Activated gamma-delta T cell treated with anti-CD3 and anti-CD28 coated beads, Interleukin-2, amount 50 U/mL, for 16 hours (primary cell): ENCODE results near the gene COL20A1.

Experiments used
- DNase-seq: peaks from one replicate; pipeline ENCODE4 v3.0.0-alpha.2; 2020; ENCODE audit warnings: low read depth

COL20A1 gene

DNA sequence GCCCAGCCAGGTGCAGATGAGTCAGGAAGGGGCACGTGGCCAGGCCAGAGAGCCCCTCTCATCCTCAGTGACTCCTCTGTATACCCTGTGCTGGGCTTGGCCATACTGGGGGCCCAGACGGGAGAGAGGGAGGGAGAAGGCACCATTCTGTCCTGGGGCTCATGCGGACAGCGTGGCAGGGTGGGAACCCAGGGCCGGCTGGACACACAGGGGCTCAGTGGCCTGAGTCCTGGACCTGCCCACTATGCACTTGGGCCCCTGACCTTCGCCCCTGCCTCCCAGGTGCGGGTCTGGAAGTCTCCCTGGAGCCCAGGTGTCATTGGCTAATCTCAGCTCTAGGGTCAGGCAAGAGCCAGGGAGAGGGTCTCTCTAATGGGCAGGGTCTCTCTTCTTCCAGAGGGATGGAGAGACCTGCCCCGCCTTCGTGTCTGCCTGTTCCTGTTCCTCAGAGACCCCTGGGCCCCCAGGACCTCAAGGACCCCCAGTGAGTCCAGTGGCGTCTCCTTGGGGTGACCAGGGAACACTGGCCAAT is 27.7 kb downstream of the COL20A1 start:
- DNase-seq: no peak

DNA sequence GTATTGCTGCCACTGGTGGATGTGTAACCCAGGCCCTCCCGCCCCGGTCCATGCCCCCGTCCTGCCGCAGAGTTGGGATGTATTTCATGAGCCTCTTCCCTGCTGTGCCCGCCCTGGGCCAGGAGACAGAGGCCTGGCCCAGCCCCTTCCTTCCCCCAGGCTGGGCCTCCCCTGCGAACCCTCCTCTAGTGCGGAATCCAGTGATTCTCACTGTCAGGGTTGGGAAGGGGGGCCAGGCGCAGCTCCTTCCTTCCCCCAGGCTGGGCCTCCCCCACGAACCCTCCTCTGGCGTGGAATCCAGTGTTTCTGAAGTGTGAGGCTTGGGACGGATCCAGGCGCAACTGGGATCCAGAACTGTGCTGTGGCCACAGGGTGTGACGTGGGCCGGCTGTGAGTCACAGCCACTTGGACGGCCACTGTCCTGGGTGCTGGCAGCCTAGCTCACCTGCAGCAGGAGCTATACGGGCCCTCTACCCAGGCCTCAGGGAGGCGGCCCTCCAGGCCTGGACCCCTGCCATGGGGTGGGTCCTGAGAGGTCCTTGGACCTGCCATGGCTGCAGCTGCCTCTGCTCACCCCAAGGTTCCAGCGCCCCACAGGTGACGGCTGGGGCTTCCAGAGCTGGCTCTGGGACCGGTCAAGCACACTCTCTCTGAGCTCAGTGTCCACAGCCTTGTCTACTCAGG is 28.3 kb downstream of the COL20A1 start:
- no peak for DNase-seq

DNA sequence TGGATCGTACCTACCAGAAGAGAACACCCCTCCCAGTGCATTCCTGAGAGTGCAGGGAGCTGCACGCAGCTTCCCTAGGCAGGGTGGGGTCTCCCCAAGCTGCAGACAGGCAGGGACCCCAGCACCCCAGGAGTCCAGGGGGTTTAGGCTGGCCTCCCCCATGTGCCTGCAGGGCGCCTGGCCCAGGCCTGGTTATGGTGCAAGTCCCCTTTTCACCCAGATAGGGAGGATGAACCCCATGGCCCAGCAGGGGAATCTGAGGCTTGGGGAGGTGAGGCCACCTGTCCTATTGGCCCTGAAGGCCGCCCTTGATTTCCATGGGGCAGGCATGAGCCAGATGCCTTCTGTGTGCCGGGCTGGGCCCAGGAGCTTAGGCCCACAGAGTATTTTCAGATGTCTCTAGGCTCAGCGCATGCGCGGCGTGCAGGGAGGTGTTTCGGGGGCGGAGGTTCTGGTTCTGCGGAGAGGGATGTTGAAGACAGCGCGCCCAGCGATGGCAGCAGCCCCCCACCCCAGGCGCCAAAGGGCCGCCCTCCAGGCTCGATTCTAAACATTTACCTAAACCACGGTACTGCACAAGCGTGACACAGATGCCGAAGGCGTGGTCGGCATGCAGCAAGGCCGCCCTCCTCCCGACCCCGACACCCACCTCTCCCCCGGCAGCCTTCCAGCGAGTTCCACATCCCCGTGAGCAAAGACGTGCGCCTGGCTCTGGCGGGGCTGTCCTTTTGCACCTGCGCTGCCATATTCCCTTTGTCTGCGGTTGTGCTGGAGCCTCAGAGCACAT is 29.4 kb downstream of the COL20A1 start:
- DNase-seq: no peak

DNA sequence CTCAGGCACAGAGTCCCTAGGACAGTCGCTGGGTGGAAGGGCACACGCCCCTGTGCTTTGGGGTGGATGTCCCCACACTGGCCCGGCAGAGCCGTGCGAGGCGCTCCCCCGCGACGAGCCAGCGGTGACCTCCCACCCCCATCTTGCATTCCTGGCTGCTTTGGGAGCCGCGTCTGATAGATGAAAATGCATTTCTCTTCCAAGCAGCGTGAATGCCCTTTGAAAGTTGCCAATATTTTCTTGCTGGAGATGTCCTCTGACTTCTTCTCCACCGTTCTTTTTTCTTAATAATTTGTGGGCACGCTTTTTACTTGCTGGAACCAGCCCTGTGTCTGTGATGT is 29.9 kb downstream of the COL20A1 start:
- DNase-seq: no peak

DNA sequence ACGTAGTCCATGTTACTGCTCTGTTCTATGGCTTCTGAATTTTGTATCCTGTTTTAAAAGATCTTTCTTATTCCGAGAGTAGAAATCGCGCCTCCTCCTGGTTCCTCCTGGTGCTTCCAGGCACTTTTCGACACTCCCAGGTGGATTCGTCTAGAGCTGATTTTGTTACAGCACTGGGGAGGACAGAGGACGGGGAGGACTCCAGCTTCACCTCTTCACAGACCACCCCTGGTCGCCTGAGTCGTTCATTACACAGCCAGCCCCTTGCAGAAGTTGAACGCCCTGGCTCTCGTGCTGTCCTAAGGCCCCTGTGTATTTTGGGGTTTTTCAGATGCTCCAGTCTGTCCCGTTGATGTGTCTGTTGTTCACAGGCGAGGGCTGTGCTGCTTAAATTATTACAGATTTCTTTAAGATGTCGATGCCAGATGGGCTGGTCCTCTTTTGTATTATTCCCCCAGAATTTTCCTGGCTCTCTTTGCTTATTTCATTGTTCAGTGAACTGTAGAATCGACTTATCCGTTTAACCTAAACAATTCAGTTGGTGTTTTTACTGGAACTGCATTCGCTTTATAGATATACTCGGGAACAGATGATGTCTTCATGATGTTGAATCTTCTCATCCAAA is 30.5 kb downstream of the COL20A1 start:
- DNase-seq: no peak

DNA sequence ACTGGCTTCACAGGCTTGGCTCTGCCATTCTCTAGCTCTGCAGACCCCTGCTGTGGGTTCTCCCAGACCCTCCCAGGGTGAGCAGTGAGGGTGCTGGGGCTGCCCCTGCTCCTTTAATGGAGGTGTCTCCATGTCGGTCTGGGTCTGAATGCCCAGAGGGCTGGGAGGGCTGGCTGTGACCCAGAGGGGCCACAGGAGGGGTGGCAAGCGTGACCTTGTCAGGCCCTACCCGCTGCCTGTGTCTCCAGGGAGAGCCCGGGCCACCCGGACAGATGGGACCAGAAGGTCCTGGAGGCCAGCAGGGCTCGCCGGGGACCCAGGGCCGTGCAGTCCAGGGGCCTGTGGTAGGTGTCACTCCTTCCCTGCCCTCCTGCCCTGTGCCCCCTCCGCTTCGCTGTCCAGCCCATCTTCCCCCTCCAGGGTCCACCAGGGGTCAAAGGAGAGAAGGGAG is 32.1 kb downstream of the COL20A1 start:
- no peak for DNase-seq

DNA sequence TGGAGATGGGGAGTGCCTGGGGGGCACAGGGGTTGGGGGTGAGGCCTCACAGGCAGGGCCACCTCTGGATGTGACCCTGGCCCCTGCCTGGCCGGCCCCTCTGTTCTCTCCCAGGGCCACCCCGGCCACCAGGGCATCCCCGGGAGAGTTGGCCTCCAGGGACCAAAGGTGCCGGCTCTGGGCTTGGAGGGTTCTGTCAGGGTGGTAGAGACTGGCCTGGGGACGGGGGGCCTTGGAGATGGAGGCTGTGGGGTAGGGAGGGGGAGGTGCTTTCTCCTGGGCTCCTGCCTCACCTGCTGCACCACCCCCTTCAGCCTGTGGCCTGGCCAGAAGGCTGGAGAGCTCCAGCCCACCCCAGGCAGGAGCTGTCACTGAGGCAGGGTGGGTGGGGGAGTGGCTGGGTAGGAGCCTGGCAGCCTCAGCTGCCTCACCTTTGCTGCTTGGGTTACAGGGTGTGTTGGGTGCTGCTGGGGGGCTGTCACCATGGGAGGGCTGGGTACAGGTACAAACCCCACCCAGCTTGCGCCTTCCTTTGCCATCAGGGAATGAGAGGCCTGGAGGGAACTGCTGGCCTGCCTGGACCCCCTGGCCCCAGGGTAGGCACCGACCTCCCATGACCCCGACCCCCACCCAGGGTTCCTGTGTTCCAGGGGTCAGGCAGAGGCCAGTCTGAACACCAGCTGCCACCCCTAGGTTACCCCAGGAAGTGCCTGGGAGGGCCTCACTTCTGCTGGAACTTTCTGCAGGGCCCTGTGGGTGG is 32.7 kb downstream of the COL20A1 start:
- DNase-seq: no peak

DNA sequence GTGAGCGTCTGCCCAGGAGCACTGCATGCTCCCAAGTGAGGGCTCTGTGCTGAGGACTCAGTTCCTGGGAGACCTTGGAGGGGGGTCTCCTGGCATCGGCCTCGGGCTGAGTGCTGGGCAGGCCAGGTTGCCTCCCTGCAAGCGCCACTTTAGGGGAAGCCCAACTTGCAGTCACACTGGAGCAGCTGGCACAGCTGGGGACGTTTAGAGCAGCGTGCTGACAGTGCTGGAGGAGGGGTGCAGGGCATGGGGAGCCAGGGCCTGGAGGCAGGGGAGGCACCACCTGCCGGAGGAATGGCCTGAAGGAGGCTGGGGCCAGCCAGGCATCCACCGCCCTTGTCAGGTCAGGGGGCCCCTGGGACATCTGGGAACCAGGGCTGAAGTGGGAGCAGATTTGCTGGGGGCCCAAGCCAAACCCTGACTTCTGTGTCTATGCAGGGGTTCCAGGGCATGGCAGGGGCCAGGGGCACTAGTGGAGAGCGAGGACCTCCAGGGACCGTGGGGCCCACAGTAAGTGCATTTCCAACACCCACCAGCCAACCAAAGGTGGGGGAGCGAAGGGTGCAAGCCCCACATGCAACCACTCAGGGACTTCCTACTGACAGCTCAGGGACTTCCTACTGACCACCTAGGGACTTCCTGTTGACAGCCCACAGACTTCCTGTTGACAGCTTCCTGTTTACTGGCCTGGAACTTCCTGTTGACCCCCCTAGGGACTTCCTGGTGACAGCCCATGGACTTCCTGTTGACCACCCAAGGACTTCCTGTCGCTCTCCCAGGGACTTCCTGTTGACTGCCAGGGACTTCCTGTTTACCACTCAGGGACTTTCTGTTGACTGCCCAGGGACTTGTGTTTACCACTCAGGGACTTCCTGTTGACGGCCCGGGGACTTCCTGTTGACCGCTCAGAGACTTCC is 33.6 kb downstream of the COL20A1 start:
- no peak for DNase-seq

DNA sequence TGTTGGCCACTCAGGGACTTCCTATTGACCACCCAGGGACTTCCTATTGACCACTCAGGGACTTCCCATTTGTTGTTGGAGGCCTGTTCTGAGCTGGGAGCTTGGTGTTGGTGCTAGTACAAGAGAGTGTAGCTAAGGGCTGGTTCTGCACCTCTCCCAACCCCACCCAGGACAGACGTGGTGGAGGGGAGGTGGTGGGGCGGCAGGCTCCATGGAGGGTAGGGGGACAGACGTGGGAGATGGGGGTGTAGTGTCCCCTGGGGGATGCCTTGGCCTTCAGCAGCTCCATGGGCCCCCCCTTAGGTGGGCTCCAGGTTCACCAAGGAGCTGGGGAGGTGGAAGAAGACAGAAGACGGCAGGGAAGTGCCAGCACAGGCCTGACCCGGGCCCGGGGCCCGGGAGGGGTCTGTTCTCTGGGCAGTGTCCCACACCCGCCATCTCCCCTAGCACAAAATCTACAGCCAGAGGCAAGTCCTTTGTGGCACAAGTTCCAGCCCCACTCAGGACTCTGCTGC is 34.3 kb downstream of the COL20A1 start:
- no peak for DNase-seq

DNA sequence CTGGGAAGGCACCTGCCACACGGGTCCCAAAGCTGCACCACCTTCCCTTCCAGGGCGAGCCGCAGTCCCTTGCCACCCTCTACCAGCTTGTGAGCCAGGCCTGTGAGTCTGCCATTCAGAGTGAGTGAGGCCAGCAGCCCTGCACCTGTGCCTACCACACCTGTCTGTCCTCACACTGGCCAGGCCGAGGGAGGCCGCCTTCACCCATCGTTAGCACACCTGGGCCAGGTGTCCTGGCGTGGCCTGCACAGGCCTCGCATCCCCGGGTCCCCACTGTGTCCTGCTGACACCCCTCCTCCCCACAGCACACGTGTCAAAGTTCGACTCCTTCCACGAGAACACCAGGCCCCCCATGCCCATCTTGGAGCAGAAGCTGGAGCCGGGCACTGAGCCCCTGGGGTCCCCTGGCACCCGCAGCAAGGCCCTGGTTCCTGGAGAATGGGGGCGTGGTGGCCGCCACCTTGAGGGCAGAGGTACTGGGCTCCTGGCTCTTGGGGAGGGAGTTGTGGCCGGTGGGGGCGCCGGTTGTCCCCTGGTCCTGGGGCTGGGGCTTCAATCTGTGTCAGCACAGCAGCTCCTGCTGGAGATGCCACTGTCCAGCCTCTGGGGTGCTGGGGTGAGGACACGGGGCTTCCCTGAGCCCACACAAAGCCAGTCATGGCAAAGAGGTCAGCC is 35.2 kb downstream of the COL20A1 start:
- no peak for DNase-seq

DNA sequence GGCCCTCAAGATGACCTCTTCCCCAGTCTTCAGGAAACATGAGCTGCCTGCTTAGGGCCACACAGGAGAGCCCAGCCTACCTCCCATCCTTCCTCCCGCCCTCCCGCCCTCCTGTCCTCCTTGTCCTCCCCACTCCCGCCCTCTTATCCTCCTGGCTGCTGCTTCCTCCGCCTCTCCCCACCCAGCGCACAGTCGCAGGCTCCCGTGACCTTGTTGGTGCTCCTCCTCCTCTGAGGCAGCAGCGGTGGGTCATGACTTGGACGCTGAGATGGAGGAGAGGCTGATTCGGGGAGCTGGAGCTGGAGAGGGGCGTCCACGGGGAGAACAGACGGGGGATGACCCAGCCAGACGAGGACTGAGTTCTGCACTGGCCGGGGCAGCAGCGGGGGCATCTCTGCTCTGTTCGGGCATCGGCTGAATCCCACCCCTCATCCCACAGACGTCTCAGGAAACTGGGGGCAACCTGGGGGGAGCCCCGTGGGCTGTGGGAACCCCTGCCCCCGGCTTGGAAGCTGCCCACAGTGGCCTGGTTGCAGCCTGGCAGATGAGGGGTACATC is 35.8 kb downstream of the COL20A1 start:
- DNase-seq: no peak

DNA sequence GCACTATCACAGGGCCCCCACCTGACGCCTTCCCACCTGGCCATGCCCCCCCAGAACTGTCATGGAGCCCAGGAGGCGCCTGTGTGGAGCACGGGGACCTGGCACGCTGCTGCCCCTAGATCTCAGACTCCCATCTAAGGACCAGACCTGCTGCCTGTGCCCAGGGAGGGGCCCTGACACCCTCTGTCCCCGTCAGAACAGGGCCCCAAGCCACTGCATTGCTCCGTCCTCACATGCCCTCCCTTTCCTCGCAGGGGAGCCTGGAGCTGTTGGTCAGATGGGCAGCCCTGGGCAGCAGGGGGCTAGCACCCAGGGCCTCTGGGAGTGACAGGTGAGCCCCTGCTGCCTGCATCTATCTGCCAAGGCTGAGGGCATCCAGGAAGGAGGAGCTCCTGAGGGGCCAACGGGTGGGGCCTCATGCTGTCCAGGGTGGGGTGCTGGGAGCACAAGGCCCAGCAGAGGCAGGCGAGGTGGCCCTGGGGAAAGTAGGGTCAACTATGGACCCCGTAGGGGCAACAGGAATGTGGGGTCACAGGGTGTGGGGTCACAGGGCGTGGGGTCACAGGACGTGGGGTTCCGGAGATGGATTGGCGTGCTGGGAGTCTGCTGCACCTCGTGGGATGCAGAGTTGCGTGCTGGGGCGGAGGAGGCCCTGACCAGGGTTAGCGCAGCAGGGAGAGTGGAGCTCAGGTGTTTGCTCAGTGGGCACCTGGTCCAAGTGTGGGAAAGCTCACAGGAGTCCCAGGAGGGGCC is 36.5 kb downstream of the COL20A1 start:
- DNase-seq: no peak

DNA sequence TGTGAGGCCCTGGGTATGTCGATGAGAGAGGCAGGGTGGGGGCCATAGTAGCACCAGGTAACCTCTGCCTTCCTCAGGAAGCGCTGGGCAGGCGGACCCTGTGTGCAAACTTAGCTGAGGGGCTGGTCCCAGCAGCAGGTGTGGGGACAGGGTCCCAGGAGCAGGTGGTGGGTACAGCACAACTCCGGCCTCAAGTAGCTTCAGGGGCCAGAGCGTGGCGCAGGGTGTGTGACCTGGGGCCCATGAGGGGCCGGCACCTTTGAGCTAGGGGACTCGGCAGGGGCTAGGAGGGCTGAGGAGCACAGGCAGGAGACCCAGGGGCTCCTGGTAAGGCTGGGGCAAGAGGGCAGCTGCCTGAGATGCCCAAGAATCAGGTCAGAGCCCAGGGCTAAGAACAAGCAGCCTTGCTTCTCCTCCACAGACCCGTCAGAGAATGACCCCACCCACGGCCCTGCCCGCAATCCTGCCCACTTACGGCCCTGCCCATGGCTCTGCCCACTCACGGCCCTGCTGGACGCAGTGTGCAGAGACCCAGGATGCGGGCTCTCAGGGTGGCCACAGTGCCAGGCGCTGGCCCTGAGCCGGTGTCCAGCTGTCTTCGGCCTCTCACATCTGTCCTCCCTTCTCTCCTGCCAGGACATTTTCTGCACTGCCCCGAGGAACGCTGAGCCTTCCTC is 37.2 kb downstream of the COL20A1 start:
- DNase-seq: no peak

DNA sequence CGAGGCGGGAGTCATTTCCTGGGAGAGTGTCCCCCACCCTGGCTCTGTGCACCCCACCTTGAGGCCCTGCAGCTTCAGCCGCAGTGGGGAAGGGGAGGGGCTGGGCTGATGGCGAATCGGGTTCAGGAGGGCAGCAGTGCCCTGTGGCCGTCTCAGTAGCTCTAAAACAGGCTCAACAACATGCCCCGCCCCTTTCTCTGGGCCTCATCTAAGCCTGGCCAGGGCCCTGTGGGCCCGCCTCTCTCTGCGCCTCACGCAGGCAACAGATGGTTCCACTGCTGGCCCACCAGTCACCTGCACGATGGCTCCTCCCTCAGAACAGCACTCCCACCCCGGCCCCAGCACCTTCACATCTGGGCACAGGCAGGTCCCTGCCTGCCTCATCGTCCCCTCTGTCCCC is 38.0 kb downstream of the COL20A1 start:
- DNase-seq: no peak

DNA sequence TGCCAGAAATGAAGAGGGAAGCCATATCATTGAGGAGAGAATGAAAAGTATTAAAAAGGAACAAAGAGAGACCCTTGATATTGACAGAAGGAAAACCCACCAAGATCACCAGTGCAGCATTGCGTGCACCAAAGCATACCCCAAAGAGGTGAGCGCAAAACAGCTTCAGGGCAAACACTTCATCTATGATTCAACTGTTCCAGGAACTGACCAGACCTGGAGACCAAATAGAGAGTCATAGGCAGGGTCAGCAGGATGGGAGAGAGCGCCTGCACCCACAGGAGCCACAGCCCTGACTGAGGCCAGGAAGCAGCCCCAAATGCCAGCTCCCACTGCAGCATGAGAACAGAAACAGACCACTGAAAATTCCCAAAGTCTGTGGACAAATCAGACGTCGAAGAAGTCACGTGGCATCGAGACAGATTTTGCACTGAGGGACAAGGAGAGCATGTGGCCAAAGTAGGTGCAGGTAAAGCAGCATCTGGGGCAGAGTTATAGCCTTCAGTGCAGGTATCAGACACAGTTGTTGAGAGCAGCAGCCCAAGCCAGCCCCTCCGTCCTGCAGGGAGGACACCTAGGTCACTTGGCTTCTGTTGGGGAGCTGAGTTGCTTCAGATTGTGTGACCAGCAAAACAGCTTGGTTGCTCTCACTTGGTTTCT is 38.9 kb downstream of the COL20A1 start:
- DNase-seq: no peak

DNA sequence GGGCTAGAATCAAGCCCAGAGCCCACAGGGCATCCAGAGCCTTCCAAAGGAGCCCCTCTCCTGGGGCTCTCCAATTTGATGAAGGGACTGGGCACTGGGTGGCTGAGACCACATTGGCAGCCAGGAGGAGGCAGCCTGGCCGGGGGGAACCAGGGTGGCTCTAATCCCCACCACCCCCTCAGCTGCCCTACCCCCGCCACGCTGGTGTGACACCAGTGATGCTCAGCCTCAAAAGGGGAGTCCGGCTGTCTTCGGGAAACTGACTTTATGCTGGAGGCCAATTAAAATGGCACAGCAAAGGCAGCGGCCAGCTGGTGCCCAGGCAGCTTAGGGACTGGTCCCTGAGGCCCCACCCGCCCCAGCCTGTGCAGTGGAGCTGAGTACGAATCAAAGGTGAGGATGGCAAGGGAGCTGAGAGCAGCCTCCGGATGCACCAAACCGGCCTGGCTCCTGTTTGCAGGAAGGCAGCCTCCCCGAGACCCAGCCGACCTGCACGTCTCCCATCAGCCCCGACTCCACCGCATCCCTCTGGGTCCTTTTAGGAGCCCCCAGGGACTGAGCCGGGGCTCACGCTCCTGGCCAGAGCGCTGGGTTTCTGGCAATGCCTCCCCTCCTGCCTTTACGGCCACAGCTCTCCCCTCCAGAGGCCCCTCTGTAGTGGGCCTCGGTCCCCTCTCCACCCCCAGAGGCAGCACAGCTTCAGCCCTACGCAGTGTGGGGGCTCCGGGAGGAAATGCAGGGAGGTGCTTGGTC is 39.7 kb downstream of the COL20A1 start:
- no peak for DNase-seq

DNA sequence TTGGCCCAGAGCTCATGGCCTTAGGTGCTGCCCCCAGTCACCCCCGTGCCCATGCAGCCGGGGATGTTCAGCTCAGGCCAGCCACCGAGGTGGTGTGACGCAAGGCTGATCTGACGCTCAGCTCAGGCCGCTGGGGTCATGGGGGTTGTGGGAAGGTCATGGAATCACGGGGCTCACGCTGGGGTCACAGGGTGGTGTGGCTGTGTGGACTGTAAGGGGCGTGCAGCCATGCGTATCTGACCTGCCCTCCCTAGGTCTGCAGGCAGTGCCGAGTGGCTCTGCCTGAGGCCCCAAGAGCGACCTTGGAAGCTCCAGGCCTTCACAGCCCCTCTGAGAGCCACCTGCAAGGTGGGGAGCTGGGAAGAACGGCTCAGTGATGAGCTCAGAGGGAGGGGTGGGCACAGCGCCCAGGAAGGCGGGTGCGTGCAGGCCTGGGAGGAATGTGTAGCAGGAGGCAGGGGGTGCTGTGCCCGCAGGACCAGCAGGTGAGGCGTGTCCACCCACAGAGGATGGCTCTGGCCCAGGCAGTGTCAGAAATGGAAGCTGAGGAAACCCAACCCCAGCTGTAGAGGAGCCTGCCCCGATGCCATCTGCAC is 40.4 kb downstream of the COL20A1 start:
- no peak for DNase-seq
